GM10847 (cell line): ENCODE data around the gene MED13.

ENCODE experiments used
- POLR2A ChIP-seq: IDR thresholded peaks from 2 replicates; pipeline ENCODE4 v1.6.1; 2011; ENCODE audit not compliant: insufficient read length; ENCODE audit errors: extremely low read depth

Gene MED13, protein sequence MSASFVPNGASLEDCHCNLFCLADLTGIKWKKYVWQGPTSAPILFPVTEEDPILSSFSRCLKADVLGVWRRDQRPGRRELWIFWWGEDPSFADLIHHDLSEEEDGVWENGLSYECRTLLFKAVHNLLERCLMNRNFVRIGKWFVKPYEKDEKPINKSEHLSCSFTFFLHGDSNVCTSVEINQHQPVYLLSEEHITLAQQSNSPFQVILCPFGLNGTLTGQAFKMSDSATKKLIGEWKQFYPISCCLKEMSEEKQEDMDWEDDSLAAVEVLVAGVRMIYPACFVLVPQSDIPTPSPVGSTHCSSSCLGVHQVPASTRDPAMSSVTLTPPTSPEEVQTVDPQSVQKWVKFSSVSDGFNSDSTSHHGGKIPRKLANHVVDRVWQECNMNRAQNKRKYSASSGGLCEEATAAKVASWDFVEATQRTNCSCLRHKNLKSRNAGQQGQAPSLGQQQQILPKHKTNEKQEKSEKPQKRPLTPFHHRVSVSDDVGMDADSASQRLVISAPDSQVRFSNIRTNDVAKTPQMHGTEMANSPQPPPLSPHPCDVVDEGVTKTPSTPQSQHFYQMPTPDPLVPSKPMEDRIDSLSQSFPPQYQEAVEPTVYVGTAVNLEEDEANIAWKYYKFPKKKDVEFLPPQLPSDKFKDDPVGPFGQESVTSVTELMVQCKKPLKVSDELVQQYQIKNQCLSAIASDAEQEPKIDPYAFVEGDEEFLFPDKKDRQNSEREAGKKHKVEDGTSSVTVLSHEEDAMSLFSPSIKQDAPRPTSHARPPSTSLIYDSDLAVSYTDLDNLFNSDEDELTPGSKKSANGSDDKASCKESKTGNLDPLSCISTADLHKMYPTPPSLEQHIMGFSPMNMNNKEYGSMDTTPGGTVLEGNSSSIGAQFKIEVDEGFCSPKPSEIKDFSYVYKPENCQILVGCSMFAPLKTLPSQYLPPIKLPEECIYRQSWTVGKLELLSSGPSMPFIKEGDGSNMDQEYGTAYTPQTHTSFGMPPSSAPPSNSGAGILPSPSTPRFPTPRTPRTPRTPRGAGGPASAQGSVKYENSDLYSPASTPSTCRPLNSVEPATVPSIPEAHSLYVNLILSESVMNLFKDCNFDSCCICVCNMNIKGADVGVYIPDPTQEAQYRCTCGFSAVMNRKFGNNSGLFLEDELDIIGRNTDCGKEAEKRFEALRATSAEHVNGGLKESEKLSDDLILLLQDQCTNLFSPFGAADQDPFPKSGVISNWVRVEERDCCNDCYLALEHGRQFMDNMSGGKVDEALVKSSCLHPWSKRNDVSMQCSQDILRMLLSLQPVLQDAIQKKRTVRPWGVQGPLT (N-terminal part only)

GRCh38 chr17:62064791-62065563, at the start of gene MED13:
Gene MED13 (minus strand): TSS chr17:62065278. CDS start chr17:62065205, 73 bp downstream.
- TF ChIP-seq POLR2A = no peak

DNA sequence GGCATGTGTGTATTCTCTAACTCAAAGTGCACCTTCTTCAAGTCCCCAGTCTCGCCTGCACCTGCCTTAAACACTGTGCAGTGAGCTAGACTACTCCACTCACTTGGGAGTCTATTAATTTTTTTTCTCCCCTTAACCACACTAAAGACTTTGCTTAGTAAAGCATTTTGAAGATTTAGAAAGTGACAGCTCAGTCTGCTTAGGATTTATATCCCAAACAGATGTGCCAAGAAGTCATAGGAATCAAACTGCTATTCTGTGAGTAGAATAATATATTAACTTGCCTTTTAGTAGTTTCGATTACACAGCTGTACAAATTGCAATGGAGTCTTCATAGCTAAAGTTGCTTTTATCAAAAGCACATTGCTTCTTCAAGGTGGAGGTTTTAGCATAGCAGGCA, 47.2 kb upstream of the MED13 start:
- no peak for TF ChIP-seq POLR2A

DNA sequence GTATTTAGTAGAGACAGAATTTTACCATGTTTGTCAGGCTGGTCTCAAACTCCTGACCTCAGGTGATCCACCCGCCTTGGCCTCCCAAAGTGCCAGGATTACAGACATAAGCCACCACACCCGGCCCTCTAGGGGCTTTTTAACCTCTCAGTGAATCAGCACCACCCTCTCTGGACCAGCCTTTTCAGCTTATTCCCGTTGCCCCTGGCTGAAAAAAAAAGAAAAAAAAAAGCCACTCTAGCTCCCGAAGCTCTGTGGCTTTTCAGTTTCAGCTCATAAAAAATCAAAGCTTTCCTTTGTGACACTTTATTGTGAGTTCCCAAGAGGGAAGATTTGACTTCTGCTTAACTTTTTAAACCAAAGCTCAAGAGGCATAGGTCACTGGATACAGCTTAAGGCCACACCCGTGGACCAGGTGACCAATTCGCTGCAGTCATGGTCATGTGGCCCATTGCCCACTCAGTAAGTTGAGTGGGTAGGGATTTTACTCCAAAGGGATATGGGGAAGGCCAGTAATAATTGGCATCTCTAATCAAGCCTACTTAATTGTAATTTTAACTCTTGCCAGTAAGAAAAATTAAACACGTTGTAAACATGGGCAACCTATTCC, 46.6 kb upstream of the MED13 start:
- no peak for TF ChIP-seq POLR2A

GRCh38 chr17:62110923-62111484, 45.9 kb upstream of the MED13 start:
- no peak for TF ChIP-seq POLR2A

- TF ChIP-seq POLR2A = no peak
These were observed 44.8 kb upstream of the MED13 start for GRCh38 chr17:62109924-62110323.

GRCh38 chr17:62109378-62109902, 44.4 kb upstream of the MED13 start:
- TF ChIP-seq POLR2A = no peak

DNA sequence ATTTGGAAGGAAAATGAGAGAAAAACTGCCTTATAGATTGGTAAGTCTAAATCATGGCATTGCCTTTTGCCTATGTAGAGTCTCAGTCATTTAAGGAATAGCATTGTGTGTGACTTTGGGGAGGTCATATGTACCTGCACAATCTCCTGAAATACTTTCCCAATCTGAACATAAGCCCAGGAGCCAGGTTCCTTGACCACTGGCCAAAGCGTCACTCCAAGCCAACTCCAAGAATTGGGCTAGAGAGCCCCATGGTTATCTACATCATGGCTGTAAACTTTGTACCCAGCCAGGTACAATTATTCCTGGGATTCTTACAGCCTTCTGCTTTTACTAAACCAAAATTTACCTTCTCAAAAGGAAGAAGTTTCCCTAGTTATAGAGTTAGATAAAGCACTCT, 40.8 kb upstream of the MED13 start:
- TF ChIP-seq POLR2A = no peak

- TF ChIP-seq POLR2A = no peak
These were observed 40.3 kb upstream of the MED13 start for GRCh38 chr17:62105357-62105756.

GRCh38 chr17:62101515-62101914, 36.4 kb upstream of the MED13 start:
- no peak for TF ChIP-seq POLR2A

GRCh38 chr17:62101090-62101489, 36.0 kb upstream of the MED13 start:
- TF ChIP-seq POLR2A = no peak

DNA sequence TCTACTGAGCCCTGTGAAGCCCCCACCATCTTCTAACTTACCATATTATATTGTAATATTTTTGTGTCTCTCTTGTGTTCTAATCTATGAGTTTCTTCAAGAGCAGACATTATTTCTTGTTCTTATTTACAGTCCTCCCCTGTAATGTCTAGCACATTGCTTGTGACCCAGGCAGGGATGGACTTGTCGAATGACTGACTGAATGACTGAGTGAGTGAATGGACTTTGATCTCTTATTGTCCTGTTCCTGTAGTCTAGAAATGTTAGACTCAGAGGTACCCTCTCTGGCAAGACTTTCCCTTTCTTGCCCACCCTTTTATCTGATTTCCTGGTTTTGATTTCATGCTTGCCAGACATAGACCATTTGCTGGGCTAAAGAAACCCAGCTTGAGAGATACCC, 35.0 kb upstream of the MED13 start:
- no peak for TF ChIP-seq POLR2A

- TF ChIP-seq POLR2A = no peak
These were observed 34.5 kb upstream of the MED13 start for GRCh38 chr17:62099532-62099931.

DNA sequence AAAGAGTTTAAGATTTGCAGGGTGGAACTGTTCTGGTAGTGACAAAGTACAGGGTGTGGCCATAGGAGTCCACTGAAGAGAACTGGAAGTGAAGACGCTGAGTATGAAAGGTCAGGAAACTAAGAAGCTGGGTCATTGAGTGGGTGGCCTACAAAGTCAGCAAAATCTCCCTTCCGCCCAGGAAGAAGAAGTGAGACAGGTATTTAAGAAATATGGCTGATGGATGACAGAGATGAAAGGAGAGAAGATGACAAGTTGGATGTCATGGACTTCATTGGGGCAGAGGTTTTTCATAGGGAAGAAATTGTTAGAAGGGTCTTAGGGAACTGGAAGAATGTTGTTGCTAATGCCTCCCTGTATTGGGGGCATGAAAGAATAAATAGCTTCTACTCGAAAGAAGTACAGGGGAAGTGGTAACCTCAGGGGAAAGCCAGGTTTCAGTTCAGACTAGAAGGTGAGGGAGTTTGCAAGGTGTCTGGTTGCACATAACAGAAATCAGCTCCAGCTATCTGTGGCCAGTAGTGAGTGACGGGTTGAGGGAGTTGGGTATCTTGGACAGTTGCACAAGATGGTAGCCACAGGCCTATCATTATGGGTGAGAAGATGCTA, 33.6 kb upstream of the MED13 start:
- no peak for TF ChIP-seq POLR2A
